ENCODE results near the gene WDR18.

The WDR18 gene

DNA sequence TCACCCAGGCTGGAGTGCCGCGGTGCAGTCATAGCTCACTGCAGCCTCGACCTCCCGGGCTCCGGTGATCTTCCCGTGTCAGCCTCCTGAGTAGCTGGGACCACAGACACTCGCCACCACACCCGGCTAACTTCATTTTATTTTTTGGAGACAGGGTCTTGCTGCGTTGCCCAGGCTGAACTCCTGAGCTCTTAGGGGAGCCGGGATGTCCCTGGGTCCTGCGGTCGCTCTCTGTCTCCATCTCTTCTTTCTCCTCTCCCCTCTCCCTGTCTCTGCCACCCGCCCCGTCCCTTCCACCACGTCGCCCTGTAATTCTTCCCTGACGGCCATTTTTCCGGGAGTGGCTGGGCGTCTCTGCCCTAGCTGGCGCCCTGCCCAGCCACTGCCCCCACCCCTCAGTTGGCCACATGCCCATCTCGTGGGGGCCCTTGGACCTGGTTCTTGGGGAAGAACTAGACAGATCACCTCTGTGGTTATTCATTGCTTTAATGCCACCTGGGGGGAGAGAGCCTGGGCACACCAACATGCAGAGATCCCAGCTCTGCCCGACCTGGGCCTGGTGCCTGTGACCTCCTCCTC is 39.4 kb upstream of the WDR18 start:
- no CpG with 5 or more reads among the region's 22 CpGs for WGBS (ENCODE audit: extremely low coverage, insufficient coverage, insufficient read length)
- H3K9me3 ChIP-seq (ENCODE audit: insufficient read depth, low read depth, low read length) = peaks cover 3% of the 10 kb centered on the region

DNA sequence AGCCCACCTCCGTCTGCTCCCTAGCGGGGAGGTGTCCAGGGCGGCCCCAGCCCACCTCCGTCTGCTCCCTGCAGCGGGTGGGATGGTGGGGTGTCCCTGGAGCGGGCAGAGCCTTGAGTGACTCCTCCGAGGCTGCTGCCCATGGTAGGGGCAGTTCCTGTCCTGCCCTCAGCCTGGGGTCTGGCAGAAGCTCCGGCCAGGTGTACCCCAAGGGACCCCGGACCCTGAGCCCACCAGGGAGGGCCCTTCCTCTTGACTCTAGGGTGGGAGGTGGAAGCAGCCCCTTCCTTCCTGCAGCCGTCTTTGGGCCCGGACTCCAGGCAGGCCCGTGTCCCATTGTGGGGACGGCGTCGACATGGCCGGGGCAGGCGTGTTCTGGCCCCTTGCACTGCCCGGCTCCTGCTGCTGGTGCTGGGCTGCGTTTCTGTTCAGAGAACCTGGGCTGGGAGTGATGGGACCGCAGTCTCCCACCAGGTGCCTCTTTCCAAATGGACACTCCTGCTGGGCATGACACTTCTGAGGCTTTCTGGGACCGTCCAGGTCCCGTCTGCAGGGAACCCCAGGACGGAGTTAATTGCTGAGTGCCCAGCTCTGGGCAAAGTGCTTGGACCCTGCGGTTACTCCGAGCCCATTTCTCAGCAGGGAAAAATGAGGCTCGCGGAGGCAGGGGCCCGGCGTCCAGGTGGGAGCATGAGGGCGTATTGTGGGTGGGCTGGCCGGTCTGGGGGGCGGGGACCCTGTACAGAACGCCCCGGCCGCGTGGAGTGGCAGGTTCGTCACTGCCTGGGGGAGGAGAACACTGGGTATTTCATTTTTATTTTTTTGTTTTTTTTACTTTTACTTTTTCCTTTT is 38.5 kb upstream of the WDR18 start:
- no peak overlapping the region for H2BK120ac ChIP-seq (ENCODE audit: insufficient read depth, low read length, poor library complexity)
- H3K4me1 ChIP-seq (ENCODE audit: control insufficient read depth in 1 of 2, insufficient read depth in 2 of 2, low read length in 2 of 2) = peaks cover 43 to 46% of the 10 kb centered on the region in 2 experiments
- no peak overlapping the region for H4K12ac ChIP-seq (ENCODE audit: low read depth, low read length)
- H3K27ac ChIP-seq (ENCODE audit: low read depth, low read length) = peak overlapping the region; percentile 23
- WGBS (ENCODE audit: extremely low coverage, insufficient coverage, insufficient read length) = no CpG with 5 or more reads among the region's 37 CpGs
- DNase-seq = peak in 1 of 2 donors; percentile 49
- H3K14ac ChIP-seq (ENCODE audit: low read length) = peak overlapping the region; percentile 13
- H3K4me2 ChIP-seq (ENCODE audit: low read length) = no peak overlapping the region
- no peak overlapping the region for H2AK5ac ChIP-seq (ENCODE audit: low read length)
- no peak overlapping the region for H3K23ac ChIP-seq (ENCODE audit: low read length)
- no peak overlapping the region for H4K91ac ChIP-seq (ENCODE audit: low read depth, low read length)
- peaks cover 77 to 85% of the 10 kb centered on the region in 2 experiments for H3K36me3 ChIP-seq (ENCODE audit: control insufficient read depth in 1 of 2, insufficient read depth in 2 of 2, low read length in 2 of 2)
- no peak overlapping the region for H2BK12ac ChIP-seq (ENCODE audit: low read length)
- no peak overlapping the region for H2AFZ ChIP-seq (ENCODE audit: insufficient read depth, low read length, poor library complexity)
- H3K18ac ChIP-seq (ENCODE audit: low read length) = peak overlapping the region; percentile 2
- peaks cover 3% of the 10 kb centered on the region for H3K9me3 ChIP-seq (ENCODE audit: insufficient read depth, low read depth, low read length)
- H3K4ac ChIP-seq (ENCODE audit: low read depth, low read length) = peak overlapping the region; percentile 95
- no peak overlapping the region for H3K4me3 ChIP-seq (ENCODE audit: low read depth, low read length)
- H3K79me1 ChIP-seq (ENCODE audit: low read length) = peaks cover 14% of the 10 kb centered on the region
- H2BK5ac ChIP-seq (ENCODE audit: low read depth, low read length, poor library complexity) = no peak overlapping the region
- peaks cover 58% of the 10 kb centered on the region for H3K79me2 ChIP-seq (ENCODE audit: control insufficient read depth, insufficient read depth, low read length, poor library complexity)
- no peak overlapping the region for H4K8ac ChIP-seq (ENCODE audit: low read depth, low read length)
- H3K9ac ChIP-seq (ENCODE audit: low read length) = no peak overlapping the region
- H3K27me3 ChIP-seq (ENCODE audit: insufficient read depth, low read length) = no peaks in the 10 kb centered on the region

More for the DNA sequence above, 39.4 kb upstream of the WDR18 start:
- no peak overlapping the region for H4K8ac ChIP-seq (ENCODE audit: low read depth, low read length)
- H3K4ac ChIP-seq (ENCODE audit: low read depth, low read length) = peak overlapping the region; percentile 95
- H3K4me1 ChIP-seq (ENCODE audit: control insufficient read depth in 1 of 2, insufficient read depth in 2 of 2, low read length in 2 of 2) = peaks cover 39 to 44% of the 10 kb centered on the region in 2 experiments
- no peak overlapping the region for H3K23ac ChIP-seq (ENCODE audit: low read length)
- H3K36me3 ChIP-seq (ENCODE audit: control insufficient read depth in 1 of 2, insufficient read depth in 2 of 2, low read length in 2 of 2) = peaks cover 81 to 87% of the 10 kb centered on the region in 2 experiments
- H3K18ac ChIP-seq (ENCODE audit: low read length) = peak overlapping the region; percentile 16
- no peak overlapping the region for H3K14ac ChIP-seq (ENCODE audit: low read length)
- no peak overlapping the region for H3K27ac ChIP-seq (ENCODE audit: low read depth, low read length)
- H3K27me3 ChIP-seq (ENCODE audit: insufficient read depth, low read length) = no peaks in the 10 kb centered on the region
- no peak for DNase-seq
- no peak overlapping the region for H4K12ac ChIP-seq (ENCODE audit: low read depth, low read length)
- H2AFZ ChIP-seq (ENCODE audit: insufficient read depth, low read length, poor library complexity) = no peak overlapping the region
- no peak overlapping the region for H3K9ac ChIP-seq (ENCODE audit: low read length)
- H2BK5ac ChIP-seq (ENCODE audit: low read depth, low read length, poor library complexity) = no peak overlapping the region
- peaks cover 12% of the 10 kb centered on the region for H3K79me1 ChIP-seq (ENCODE audit: low read length)
- H3K4me2 ChIP-seq (ENCODE audit: low read length) = no peak overlapping the region
- no peak overlapping the region for H2AK5ac ChIP-seq (ENCODE audit: low read length)
- H3K79me2 ChIP-seq (ENCODE audit: control insufficient read depth, insufficient read depth, low read length, poor library complexity) = peaks cover 64% of the 10 kb centered on the region
- no peak overlapping the region for H2BK12ac ChIP-seq (ENCODE audit: low read length)
- no peak overlapping the region for H2BK120ac ChIP-seq (ENCODE audit: insufficient read depth, low read length, poor library complexity)
- H4K91ac ChIP-seq (ENCODE audit: low read depth, low read length) = no peak overlapping the region
- H3K4me3 ChIP-seq (ENCODE audit: low read depth, low read length) = no peak overlapping the region

GRCh38 chr19:947090-947706 is 36.9 kb upstream of the WDR18 start:
- Histone ChIP-seq H3K9ac (ENCODE audit: low read length) (no peak overlapping the region), H2AFZ (ENCODE audit: insufficient read depth, low read length, poor library complexity) (no peak overlapping the region), H3K4ac (ENCODE audit: low read depth, low read length) (peak overlapping the region; percentile 85), H2BK5ac (ENCODE audit: low read depth, low read length, poor library complexity) (no peak overlapping the region), H3K4me3 (ENCODE audit: low read depth, low read length) (no peak overlapping the region), H3K79me1 (ENCODE audit: low read length) (peaks cover 20% of the 10 kb centered on the region), H3K14ac (ENCODE audit: low read length) (no peak overlapping the region), H2BK120ac (ENCODE audit: insufficient read depth, low read length, poor library complexity) (no peak overlapping the region), H3K23ac (ENCODE audit: low read length) (no peak overlapping the region), H3K27ac (ENCODE audit: low read depth, low read length) (peak overlapping the region; percentile 69), H4K8ac (ENCODE audit: low read depth, low read length) (no peak overlapping the region), H3K36me3 (ENCODE audit: control insufficient read depth in 1 of 2, insufficient read depth in 2 of 2, low read length in 2 of 2) (peaks cover 61 to 69% of the 10 kb centered on the region in 2 experiments), H3K9me3 (ENCODE audit: insufficient read depth, low read depth, low read length) (peaks cover 3% of the 10 kb centered on the region), H4K12ac (ENCODE audit: low read depth, low read length) (no peak overlapping the region), H2BK12ac (ENCODE audit: low read length) (no peak overlapping the region), H2AK5ac (ENCODE audit: low read length) (no peak overlapping the region), H4K91ac (ENCODE audit: low read depth, low read length) (peak overlapping the region; percentile 32), H3K4me1 (ENCODE audit: control insufficient read depth in 1 of 2, insufficient read depth in 2 of 2, low read length in 2 of 2) (peaks cover 48 to 57% of the 10 kb centered on the region in 2 experiments), H3K27me3 (ENCODE audit: insufficient read depth, low read length) (no peaks in the 10 kb centered on the region), H3K18ac (ENCODE audit: low read length) (peak overlapping the region; percentile 44), H3K79me2 (ENCODE audit: control insufficient read depth, insufficient read depth, low read length, poor library complexity) (peaks cover 48% of the 10 kb centered on the region), H3K4me2 (ENCODE audit: low read length) (no peak overlapping the region)
- DNase-seq = no peak
- no CpG with 5 or more reads among the region's 30 CpGs for WGBS (ENCODE audit: extremely low coverage, insufficient coverage, insufficient read length)

DNA sequence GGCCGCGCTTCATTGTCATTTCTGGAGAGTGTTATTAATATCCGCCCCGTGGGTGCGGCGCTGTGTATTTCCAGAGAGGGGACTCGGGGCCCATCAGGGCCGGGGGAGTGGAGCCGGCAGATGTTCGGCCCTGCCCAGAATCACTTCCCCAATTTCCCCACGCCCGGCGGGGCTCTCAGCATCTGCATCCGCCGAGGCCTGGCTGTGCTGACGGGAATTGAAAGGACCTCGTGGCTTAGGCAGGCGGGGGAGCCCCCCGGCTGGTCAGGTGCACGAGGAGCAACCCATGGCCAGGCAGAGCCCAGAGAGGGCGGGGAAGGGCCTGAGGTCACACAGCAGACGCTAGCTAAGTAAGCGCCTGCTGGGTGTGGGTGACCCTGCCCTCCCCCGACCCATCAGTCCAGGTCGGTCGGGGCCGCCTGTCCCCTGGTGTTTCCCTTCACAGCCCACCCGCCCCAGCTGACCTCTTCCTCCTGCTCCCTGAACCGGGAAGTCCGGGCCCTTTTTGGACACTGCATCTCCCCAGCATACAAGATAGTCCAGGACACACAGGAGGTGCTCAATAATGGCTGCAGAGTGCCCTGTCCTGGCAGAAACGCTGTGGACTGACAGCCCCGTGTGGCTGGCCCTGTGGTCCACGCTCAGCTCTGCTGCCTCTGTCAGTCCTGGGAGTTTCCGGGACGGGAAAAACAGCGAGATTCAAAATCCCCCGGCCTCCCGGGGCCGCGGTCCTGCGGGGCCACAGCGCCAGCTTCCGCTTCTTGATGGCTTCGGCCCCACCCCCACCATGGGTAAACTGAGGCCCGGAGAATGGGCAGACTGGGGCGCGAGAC is 36.2 kb upstream of the WDR18 start:
- H2BK5ac ChIP-seq (ENCODE audit: low read depth, low read length, poor library complexity) = peak overlapping the region; percentile 42
- H3K79me2 ChIP-seq (ENCODE audit: control insufficient read depth, insufficient read depth, low read length, poor library complexity) = peaks cover 53% of the 10 kb centered on the region
- peaks cover 54 to 67% of the 10 kb centered on the region in 2 experiments for H3K36me3 ChIP-seq (ENCODE audit: control insufficient read depth in 1 of 2, insufficient read depth in 2 of 2, low read length in 2 of 2)
- H3K23ac ChIP-seq (ENCODE audit: low read length) = no peak overlapping the region
- no peak overlapping the region for H2AFZ ChIP-seq (ENCODE audit: insufficient read depth, low read length, poor library complexity)
- peak overlapping the region; percentile 51 for H2BK12ac ChIP-seq (ENCODE audit: low read length)
- H3K4me3 ChIP-seq (ENCODE audit: low read depth, low read length) = no peak overlapping the region
- H3K18ac ChIP-seq (ENCODE audit: low read length) = peak overlapping the region; percentile 68
- peak overlapping the region; percentile 14 for H4K8ac ChIP-seq (ENCODE audit: low read depth, low read length)
- H3K4me2 ChIP-seq (ENCODE audit: low read length) = no peak overlapping the region
- peaks cover 26% of the 10 kb centered on the region for H3K79me1 ChIP-seq (ENCODE audit: low read length)
- peak overlapping the region; percentile 69 for H3K27ac ChIP-seq (ENCODE audit: low read depth, low read length)
- H3K9me3 ChIP-seq (ENCODE audit: insufficient read depth, low read depth, low read length) = peaks cover 2% of the 10 kb centered on the region
- peak overlapping the region; percentile 32 for H4K91ac ChIP-seq (ENCODE audit: low read depth, low read length)
- H4K12ac ChIP-seq (ENCODE audit: low read depth, low read length) = no peak overlapping the region
- peak overlapping the region; percentile 64 for H3K14ac ChIP-seq (ENCODE audit: low read length)
- H3K27me3 ChIP-seq (ENCODE audit: insufficient read depth, low read length) = no peaks in the 10 kb centered on the region
- H3K9ac ChIP-seq (ENCODE audit: low read length) = no peak overlapping the region
- DNase-seq = peak; percentile 63 to 68
- H2AK5ac ChIP-seq (ENCODE audit: low read length) = no peak overlapping the region
- H2BK120ac ChIP-seq (ENCODE audit: insufficient read depth, low read length, poor library complexity) = peak overlapping the region; percentile 37
- WGBS (ENCODE audit: extremely low coverage, insufficient coverage, insufficient read length) = no CpG with 5 or more reads among the region's 47 CpGs
- peaks cover 55 to 64% of the 10 kb centered on the region in 2 experiments for H3K4me1 ChIP-seq (ENCODE audit: control insufficient read depth in 1 of 2, insufficient read depth in 2 of 2, low read length in 2 of 2)
- H3K4ac ChIP-seq (ENCODE audit: low read depth, low read length) = peak overlapping the region; percentile 85
